Sigmoid colon (tissue), 7 donors: ENCODE measurements around the gene NUDT6. TPM values are rescaled to one million over a fixed set of nuclear protein-coding genes. Genes with fewer than 3 reads are reported as not detected.
"Not testable (repeated sequence)": the region's sequence is repeated elsewhere in the genome, so short reads cannot be mapped to it uniquely, and the experiment has no call there.

ENCODE experiments used
- DNase-seq: peaks from one replicate; pipeline ENCODE4 v3.0.0-alpha.2; 2019
- H3K27ac ChIP-seq, 4 donors: fragments of 200-600 bp; sonication (generic); one replicate each; pipeline ENCODE4 v1.5.1; 2016 to 2019; ENCODE audit warnings: mild to moderate bottlenecking in 1 of 4
- H3K27me3 ChIP-seq, 3 donors: fragments of 200-600 bp; sonication (generic); one replicate each; pipeline ENCODE4 v1.5.1; 2019; ENCODE audit warnings: mild to moderate bottlenecking in 1 of 3
- H3K36me3 ChIP-seq, 4 donors: fragments of 200-600 bp; sonication (generic); one replicate each; pipeline ENCODE4 v1.5.1; 2016 to 2019
- H3K4me1 ChIP-seq, 4 donors: fragments of 200-600 bp; sonication (generic); one replicate each; pipeline ENCODE4 v1.5.1; 2017 to 2019
- H3K4me3 ChIP-seq, 4 donors: fragments of 200-600 bp; sonication (generic); one replicate each; pipeline ENCODE4 v1.5.1; 2017 to 2019; ENCODE audit warnings: mild to moderate bottlenecking in 2 of 4, moderate library complexity in 1 of 4
- H3K9me3 ChIP-seq, 4 donors: fragments of 200-600 bp in 3 of 4; sonication (generic) in 3 of 4; one replicate each; pipeline versions ENCODE4 v1.5.1 to v1.6.1; 2013 to 2019
- CTCF ChIP-seq, 4 experiments: fragments of 450-650 bp in 3 of 4; fragments of 200-600 bp in 1 of 4; IDR thresholded peaks; one replicate each; pipeline ENCODE4 v1.5.1; 2016 to 2019; ENCODE audit warnings: antibody characterized with exemption in 4 of 4, mild to moderate bottlenecking in 3 of 4, moderate library complexity in 2 of 4
- EP300 ChIP-seq, 4 donors: sonication (generic); formaldehyde crosslinking; IDR thresholded peaks; one replicate each; pipeline ENCODE4 v1.6.1; 2017; ENCODE audit warnings: antibody characterized with exemption in 4 of 4
- POLR2A ChIP-seq, 2 donors: fragments of 450-650 bp; IDR thresholded peaks; one replicate each; pipeline ENCODE4 v1.6.1; 2016; ENCODE audit warnings: antibody characterized with exemption in 2 of 2, mild to moderate bottlenecking in 2 of 2, moderate library complexity in 2 of 2
- POLR2AphosphoS5 ChIP-seq, 4 donors: sonication (generic); formaldehyde crosslinking; IDR thresholded peaks; one replicate each; pipeline ENCODE4 v1.6.1; 2017; ENCODE audit warnings: antibody characterized with exemption in 4 of 4
- WGBS, 2 donors: extraction: QIAGEN DNeasy Blood & Tissue Kit; methylation state at CpG; one replicate each; pipeline ENCODE4 v1.1.7; 2013; 5-methylcytosine and 5-hydroxymethylcytosine counted together
- intact Hi-C: fragments of 100-400 bp; cut with DNase I; formaldehyde crosslinking; loops from one replicate; pipeline ENCODE4 v1.15.1; 2023
- polyA plus RNA-seq, 3 donors: library from polyadenylated mRNA; stranded (reverse); fragments of 200-250 nt; gene quantifications; one replicate each; pipeline ENCODE4 v1.2.3, GENCODE V29; 2013
- total RNA-seq, 4 donors: library from RNA; depleted of rRNA; stranded (reverse); fragments of >200 nt; gene quantifications; one replicate each; pipeline ENCODE4 v1.1.0, GENCODE V29; 2016
- donor health status: healthy with polysubstance abuse.
- donor health status: Bipolar disorder and iron deficiency.
- donor health status: healthy.

NUDT6 gene
- total and polyA plus RNA-seq, 7 donors, result 5.0 to 10.4 (median 8.2) TPM

- Histone ChIP-seq H3K4me1 (peaks cover 0 to 14% (median 3%) of the 10 kb centered on the region in 4 donors), H3K4me3 (no peak overlapping the region), H3K9me3 (no peaks in the 10 kb centered on the region), H3K27me3 (no peaks in the 10 kb centered on the region), H3K27ac (no peak overlapping the region), H3K36me3 (peaks cover 0 to 37% (median 4%) of the 10 kb centered on the region in 4 donors)
- TF ChIP-seq POLR2A (IDR thresholded peaks at IDR 0.05), result no peak
- no peak for TF ChIP-seq CTCF (IDR thresholded peaks at IDR 0.05)
- no peak for TF ChIP-seq EP300 (IDR thresholded peaks at IDR 0.05)
- no peak for TF ChIP-seq POLR2AphosphoS5 (IDR thresholded peaks at IDR 0.05)
- no peak for DNase-seq
- intact Hi-C loops, result no loop called here
These were observed 43.4 kb downstream of the NUDT6 start for GRCh38 chr4:122879001-122879400.

- Histone ChIP-seq H3K36me3 (peaks cover 0 to 36% (median 4%) of the 10 kb centered on the region in 4 donors), H3K27ac (no peak overlapping the region), H3K9me3 (no peaks in the 10 kb centered on the region), H3K4me1 (peaks cover 0 to 20% (median 3%) of the 10 kb centered on the region in 4 donors), H3K27me3 (no peaks in the 10 kb centered on the region), H3K4me3 (no peak overlapping the region)
- DNase-seq, result no peak
- intact Hi-C loops, result no loop called here
- TF ChIP-seq EP300 (IDR thresholded peaks at IDR 0.05) (no peak), POLR2AphosphoS5 (IDR thresholded peaks at IDR 0.05) (no peak)
- 48 to 77% methylated on average over 3 of the region's 3 CpGs for WGBS, 2 donors
These were observed 45.9 kb downstream of the NUDT6 start for GRCh38 chr4:122876456-122876855.

GRCh38 chr4:122875949-122876348 lies 46.4 kb downstream of the NUDT6 start:
- no peak for DNase-seq
- Histone ChIP-seq H3K4me3 (no peak overlapping the region), H3K27me3 (no peaks in the 10 kb centered on the region), H3K36me3 (peaks cover 0 to 31% (median 4%) of the 10 kb centered on the region in 4 donors), H3K9me3 (no peaks in the 10 kb centered on the region), H3K27ac (no peak overlapping the region), H3K4me1 (peaks cover 0 to 20% (median 3%) of the 10 kb centered on the region in 4 donors)
- TF ChIP-seq CTCF (IDR thresholded peaks at IDR 0.05) (no peak), POLR2A (IDR thresholded peaks at IDR 0.05) (no peak), EP300 (IDR thresholded peaks at IDR 0.05) (no peak), POLR2AphosphoS5 (IDR thresholded peaks at IDR 0.05) (no peak)
- 67 to 79% methylated on average over 5 of the region's 5 CpGs for WGBS, 2 donors
- intact Hi-C loops, result no loop called here

- intact Hi-C loops, result no loop called here
- H3K36me3 ChIP-seq, result peaks cover 0 to 25% (median 0%) of the 10 kb centered on the region in 4 donors
- H3K27me3 ChIP-seq, result no peaks in the 10 kb centered on the region
- H3K27ac ChIP-seq, result no peak overlapping the region
- H3K9me3 ChIP-seq, result no peaks in the 10 kb centered on the region
- no peak for DNase-seq
- TF ChIP-seq EP300 (IDR thresholded peaks at IDR 0.05) (no peak), POLR2A (IDR thresholded peaks at IDR 0.05) (no peak), CTCF (IDR thresholded peaks at IDR 0.05) (no peak), POLR2AphosphoS5 (IDR thresholded peaks at IDR 0.05) (no peak)
- 68 to 78% methylated on average over 4 of the region's 4 CpGs for WGBS, 2 donors
- peaks cover 0 to 20% (median 3%) of the 10 kb centered on the region in 4 donors for H3K4me1 ChIP-seq
- H3K4me3 ChIP-seq, result no peak overlapping the region
These were observed 48.4 kb downstream of the NUDT6 start for GRCh38 chr4:122873821-122874593.

GRCh38 chr4:122873146-122873545 lies 49.3 kb downstream of the NUDT6 start:
- TF ChIP-seq POLR2AphosphoS5 (IDR thresholded peaks at IDR 0.05), result no peak
- no peak for TF ChIP-seq CTCF (IDR thresholded peaks at IDR 0.05)
- no peak for TF ChIP-seq EP300 (IDR thresholded peaks at IDR 0.05)
- TF ChIP-seq POLR2A (IDR thresholded peaks at IDR 0.05), result no peak
- no peaks in the 10 kb centered on the region for H3K27me3 ChIP-seq
- H3K36me3 ChIP-seq, result peaks cover 0 to 21% (median 0%) of the 10 kb centered on the region in 4 donors
- no peak overlapping the region for H3K27ac ChIP-seq
- intact Hi-C loops, result no loop called here
- H3K4me3 ChIP-seq, result no peak overlapping the region
- no peak for DNase-seq
- 89 to 90% methylated on average over 1 of the region's 1 CpG for WGBS, 2 donors
- peaks cover 0 to 20% (median 3%) of the 10 kb centered on the region in 4 donors for H3K4me1 ChIP-seq
- H3K9me3 ChIP-seq, result no peaks in the 10 kb centered on the region

GRCh38 chr4:122868235-122868634 lies 54.2 kb downstream of the NUDT6 start:
- WGBS, 2 donors, result 96 to 98% methylated on average over 3 of the region's 3 CpGs
- H3K9me3 ChIP-seq, H3K27me3 ChIP-seq, H3K27ac ChIP-seq, DNase-seq, intact Hi-C loops, H3K36me3 ChIP-seq, H3K4me3 ChIP-seq: not testable (repeated sequence)
- peaks cover 0 to 25% (median 16%) of the 10 kb centered on the region in 4 donors for H3K4me1 ChIP-seq
